Ovary (tissue), 9 donors: Measurements from ENCODE around the gene SESTD1. TPM values are rescaled to one million over a fixed set of nuclear protein-coding genes. Genes with fewer than 3 reads are reported as not detected.

Source experiments
- DNase-seq, 5 donors: peaks; one replicate each; pipeline ENCODE4 v3.0.0-alpha.2; 2019 to 2020
- H3K27ac ChIP-seq, 2 donors: fragments of 200-600 bp; one replicate each; pipeline versions ENCODE4 v1.5.1 to v1.8.0; 2019 to 2022
- H3K27me3 ChIP-seq: fragments of 200-600 bp; one replicate; pipeline ENCODE4 v1.8.0; 2022
- H3K36me3 ChIP-seq: fragments of 200-600 bp; sonication (generic); one replicate; pipeline ENCODE4 v1.5.1; 2019
- H3K4me1 ChIP-seq: one replicate; pipeline ENCODE4 v1.8.1; 2013; ENCODE audit warnings: mild to moderate bottlenecking, moderate library complexity; ENCODE audit not compliant: insufficient read depth
- H3K4me3 ChIP-seq: fragments of 200-600 bp; sonication (generic); one replicate; pipeline ENCODE4 v1.5.1; 2017
- H3K9me3 ChIP-seq, 2 donors: fragments of 200-600 bp in 1 of 2; sonication (generic) in 1 of 2; one replicate each; pipeline versions ENCODE4 v1.5.1 to v1.8.1; 2013 to 2019; ENCODE audit warnings: mild to moderate bottlenecking in 1 of 2, moderate library complexity in 1 of 2
- EP300 ChIP-seq: sonication (generic); formaldehyde crosslinking; IDR thresholded peaks from one replicate; pipeline ENCODE4 v1.6.1; 2017; ENCODE audit warnings: antibody characterized with exemption
- POLR2A ChIP-seq: fragments of 450-650 bp; IDR thresholded peaks from one replicate; pipeline ENCODE4 v1.6.1; 2017; ENCODE audit warnings: antibody characterized with exemption, mild to moderate bottlenecking, moderate library complexity
- WGBS, 3 donors: extraction: QIAGEN DNeasy Blood & Tissue Kit in 1 of 3; methylation state at CpG; one replicate each; pipeline versions ENCODE4 v1.1.5 to v1.1.7; 2013 to 2017; 5-methylcytosine and 5-hydroxymethylcytosine counted together
- intact Hi-C, 4 donors: fragments of 100-400 bp; cut with DNase I; formaldehyde crosslinking; loops; one replicate each; pipeline versions ENCODE4 v1.11.0 to v1.15.1; 2022 to 2023
- polyA plus RNA-seq, 2 donors: library from polyadenylated mRNA; stranded (reverse); fragments of 200-250 nt in 1 of 2; fragments of 350-450 nt in 1 of 2; fragmentation: Illumina TruSeq in 1 of 2; extraction: RNeasy Lipid Tissue Mini Kit (QIAGEN cat#74804) in 1 of 2; gene quantifications; one replicate each; pipeline ENCODE4 v1.2.3, GENCODE V29; 2013 to 2014
- total RNA-seq, 7 donors: library from RNA; depleted of rRNA in 2 of 7; stranded (reverse); fragments of >200 nt in 2 of 7; fragmentation: NEBNext Ultra II Directional in 3 of 7; extraction: Animal tissue kit (Norgen Biotek cat#: 25700) in 3 of 7; gene quantifications; one replicate each; pipeline versions ENCODE4 v1.1.0 to v1.2.4, GENCODE V29; 2016 to 2023
- TF ChIP-seq, protein P1 (sequence below), 3 donors: fragments of 450-650 bp in 2 of 3; fragments of 200-600 bp in 1 of 3; IDR thresholded peaks; one replicate each; pipeline versions ENCODE4 v1.5.1 to v1.8.0; 2016 to 2022; ENCODE audit warnings: antibody characterized with exemption in 3 of 3, mild to moderate bottlenecking in 1 of 3
- donor health status: DM: no; HTN: no; CAD: no; lungs with moderate emphysema.
- donor health status: DM: no; HTN: no; CAD: no.
- donor health status: Bipolar disorder and iron deficiency.
- donor health status: DM: yes; HTN: yes; CAD: no.
- donor health status: DM: no; HTN: no; CAD: no.
- donor health status: DM: yes; HTN: yes; CAD: no.

Gene SESTD1
- total and polyA plus RNA-seq, 9 donors, result 6.9 to 54.2 (median 39.3) TPM

- Histone ChIP-seq H3K9me3 (no peaks in the 10 kb centered on the region), H3K4me3 (no peak overlapping the region), H3K36me3 (no peaks in the 10 kb centered on the region), H3K27ac (no peak overlapping the region), H3K27me3 (no peaks in the 10 kb centered on the region), H3K4me1 (no peaks in the 10 kb centered on the region)
- no peak for DNase-seq
- TF ChIP-seq POLR2A (no peak), EP300 (no peak)
- TF ChIP-seq, protein P1, sequence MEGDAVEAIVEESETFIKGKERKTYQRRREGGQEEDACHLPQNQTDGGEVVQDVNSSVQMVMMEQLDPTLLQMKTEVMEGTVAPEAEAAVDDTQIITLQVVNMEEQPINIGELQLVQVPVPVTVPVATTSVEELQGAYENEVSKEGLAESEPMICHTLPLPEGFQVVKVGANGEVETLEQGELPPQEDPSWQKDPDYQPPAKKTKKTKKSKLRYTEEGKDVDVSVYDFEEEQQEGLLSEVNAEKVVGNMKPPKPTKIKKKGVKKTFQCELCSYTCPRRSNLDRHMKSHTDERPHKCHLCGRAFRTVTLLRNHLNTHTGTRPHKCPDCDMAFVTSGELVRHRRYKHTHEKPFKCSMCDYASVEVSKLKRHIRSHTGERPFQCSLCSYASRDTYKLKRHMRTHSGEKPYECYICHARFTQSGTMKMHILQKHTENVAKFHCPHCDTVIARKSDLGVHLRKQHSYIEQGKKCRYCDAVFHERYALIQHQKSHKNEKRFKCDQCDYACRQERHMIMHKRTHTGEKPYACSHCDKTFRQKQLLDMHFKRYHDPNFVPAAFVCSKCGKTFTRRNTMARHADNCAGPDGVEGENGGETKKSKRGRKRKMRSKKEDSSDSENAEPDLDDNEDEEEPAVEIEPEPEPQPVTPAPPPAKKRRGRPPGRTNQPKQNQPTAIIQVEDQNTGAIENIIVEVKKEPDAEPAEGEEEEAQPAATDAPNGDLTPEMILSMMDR (IDR thresholded peaks at IDR 0.05), result no peak
- intact Hi-C loops, result no loop called here
Observed at GRCh38 chr2:179130560-179130959, 134.1 kb downstream of the SESTD1 start.

DNA sequence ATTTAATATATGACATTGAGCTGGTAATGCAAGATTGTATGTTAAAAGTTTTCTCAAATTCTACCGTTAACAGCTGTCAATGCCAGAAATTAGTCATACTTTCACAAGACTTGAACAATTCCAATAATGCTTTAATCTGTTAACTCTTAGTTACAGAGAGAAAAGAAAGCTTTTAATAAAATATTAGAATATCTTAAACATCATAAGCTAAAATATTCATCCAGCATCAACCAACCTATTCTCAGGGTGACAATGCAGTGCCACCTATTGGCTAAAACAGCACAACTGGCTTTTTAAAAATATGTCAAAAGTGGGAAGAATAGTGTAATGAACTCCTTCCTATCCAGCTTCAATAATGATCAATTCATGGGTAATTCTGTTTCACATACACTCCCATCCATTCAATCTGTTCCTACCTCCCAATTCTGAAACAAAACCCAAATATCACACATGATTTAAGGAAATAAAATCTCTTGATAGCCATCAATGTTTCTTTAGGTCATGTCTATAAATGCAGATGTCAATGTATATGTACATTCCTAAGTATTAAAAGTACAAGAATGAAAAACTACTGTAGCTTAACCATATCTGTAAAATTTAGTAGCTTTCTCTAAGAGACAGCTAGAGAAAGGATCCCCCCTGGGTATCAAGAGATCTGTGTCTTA is 134.9 kb downstream of the SESTD1 start:
- TF ChIP-seq, protein P1 (IDR thresholded peaks at IDR 0.05), result no peak
- TF ChIP-seq POLR2A (no peak), EP300 (no peak)
- Histone ChIP-seq H3K4me3 (no peak overlapping the region), H3K27me3 (no peaks in the 10 kb centered on the region), H3K36me3 (no peaks in the 10 kb centered on the region), H3K27ac (no peak overlapping the region), H3K4me1 (no peaks in the 10 kb centered on the region), H3K9me3 (no peaks in the 10 kb centered on the region)
- intact Hi-C loops, result no loop called here
- no peak for DNase-seq
- WGBS, 3 donors, result 77 to 90% (median 79%) methylated on average over 1 of the region's 1 CpG

DNA sequence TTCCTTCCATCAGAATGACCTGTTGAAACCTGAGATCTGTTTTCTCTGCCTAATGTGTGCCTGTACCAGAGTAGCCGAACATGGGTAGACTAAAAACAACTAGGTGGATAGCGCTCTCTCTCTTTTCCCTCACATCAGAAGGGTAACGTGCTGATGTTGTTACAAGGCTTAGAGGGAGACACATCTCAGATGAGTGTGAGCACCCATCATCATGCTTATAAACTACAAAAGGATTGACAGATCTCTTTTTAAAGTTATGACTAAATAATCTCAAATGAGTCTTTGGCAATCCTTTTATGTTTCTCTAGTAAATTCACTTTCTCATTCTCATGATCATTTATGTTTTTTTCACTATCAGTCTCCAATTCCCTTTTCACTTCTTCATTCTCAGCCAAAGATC is 139.2 kb downstream of the SESTD1 start:
- no peaks in the 10 kb centered on the region for H3K9me3 ChIP-seq
- H3K27ac ChIP-seq, result no peak overlapping the region
- intact Hi-C loops, result no loop called here
- no peaks in the 10 kb centered on the region for H3K36me3 ChIP-seq
- H3K4me1 ChIP-seq, result no peaks in the 10 kb centered on the region
- 93 to 98% (median 98%) methylated on average over 3 of the region's 3 CpGs for WGBS, 3 donors
- DNase-seq, result no peak
- no peaks in the 10 kb centered on the region for H3K27me3 ChIP-seq
- no peak overlapping the region for H3K4me3 ChIP-seq
- TF ChIP-seq, protein P1 (IDR thresholded peaks at IDR 0.05), result no peak
- TF ChIP-seq EP300 (no peak), POLR2A (no peak)

DNA sequence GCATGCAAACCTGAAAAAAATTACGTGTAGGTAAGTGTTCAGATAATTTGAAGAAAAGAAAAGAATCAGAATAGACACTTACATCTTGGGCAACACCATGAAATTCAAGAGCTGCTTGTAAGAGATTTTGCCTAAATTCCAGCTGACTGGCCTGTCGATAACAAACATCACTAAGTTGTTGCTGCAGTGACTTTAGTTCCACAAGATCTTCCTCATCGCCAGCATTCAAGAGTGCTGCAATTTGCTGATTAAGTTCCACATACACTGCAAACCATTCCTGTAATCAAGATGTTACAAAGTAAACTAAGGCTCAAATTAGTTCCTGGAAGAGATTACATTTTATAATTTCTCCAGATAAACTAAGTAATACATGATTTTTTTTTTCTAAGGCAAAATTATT is 140.3 kb downstream of the SESTD1 start:
- Histone ChIP-seq H3K27ac (no peak overlapping the region), H3K36me3 (no peaks in the 10 kb centered on the region), H3K4me3 (no peak overlapping the region), H3K4me1 (no peaks in the 10 kb centered on the region), H3K27me3 (no peaks in the 10 kb centered on the region), H3K9me3 (no peaks in the 10 kb centered on the region)
- intact Hi-C loops, result no loop called here
- 84 to 85% (median 84%) methylated on average over 3 of the region's 3 CpGs for WGBS, 3 donors
- TF ChIP-seq EP300 (no peak), POLR2A (no peak)
- TF ChIP-seq, protein P1 (IDR thresholded peaks at IDR 0.05), result no peak
- DNase-seq, result no peak
